Stimulated activated CD8-positive, alpha-beta memory T cell treated with anti-CD3 and anti-CD28 coated beads, Interleukin-15, amount 100 ng/mL, for 1 hour (primary cell): Measurements from ENCODE around the gene ADCY6.

Experiments used
- DNase-seq: peaks from one replicate; pipeline ENCODE4 v3.0.0-alpha.2; 2020; ENCODE audit warnings: low read depth

The ADCY6 gene

DNA sequence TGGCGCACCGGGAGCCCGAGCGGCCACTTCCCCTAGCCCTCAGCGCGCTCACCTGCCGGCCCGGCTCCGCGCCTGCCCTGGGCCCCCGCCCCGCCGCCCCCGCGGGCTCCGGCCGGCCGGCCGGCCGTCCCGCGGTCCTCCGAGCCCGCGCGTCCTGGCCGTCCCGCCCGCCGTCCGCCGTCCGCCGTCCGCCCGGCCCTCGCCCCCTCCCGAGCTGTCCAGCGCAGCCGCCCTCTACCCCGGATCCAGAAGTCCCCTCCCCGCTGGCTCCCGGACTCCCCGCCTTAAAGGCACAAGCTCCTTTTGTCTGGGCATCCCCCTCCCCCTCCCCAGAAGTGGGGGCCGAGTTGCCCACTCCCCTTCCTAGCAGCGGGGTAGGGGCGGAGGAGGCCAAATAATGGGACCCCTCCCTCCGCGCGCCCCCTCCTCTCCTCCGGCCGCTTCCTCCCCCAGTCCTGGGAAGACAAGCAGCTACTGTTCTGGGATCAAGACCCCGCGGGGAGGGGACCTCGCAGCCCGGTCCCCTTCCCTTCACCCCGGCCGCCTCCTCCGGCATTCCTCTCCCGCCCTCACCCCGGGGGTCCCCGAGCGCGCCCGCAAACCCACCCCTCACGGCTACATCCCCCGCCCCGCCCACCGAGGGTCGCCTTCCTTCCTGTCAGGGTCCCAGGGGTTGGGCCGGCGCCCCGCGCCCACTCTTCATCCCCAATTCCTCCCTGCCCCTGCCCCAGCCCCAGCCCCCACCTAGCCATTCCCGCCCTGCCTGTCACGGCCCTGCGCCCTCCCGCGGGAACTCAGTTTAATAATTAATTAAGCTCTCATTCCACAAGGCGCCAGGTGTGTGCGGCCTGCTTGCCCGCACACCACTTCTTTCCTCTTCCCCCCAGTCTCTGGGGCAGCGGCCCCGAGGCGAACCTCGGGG is at the start of gene ADCY6:
Gene ADCY6, minus strand, starts transcription at position 236 of the 922 bp plus-strand sequence. CDS start 5,655 bp downstream, outside the sequence.
- DNase-seq = no peak

DNA sequence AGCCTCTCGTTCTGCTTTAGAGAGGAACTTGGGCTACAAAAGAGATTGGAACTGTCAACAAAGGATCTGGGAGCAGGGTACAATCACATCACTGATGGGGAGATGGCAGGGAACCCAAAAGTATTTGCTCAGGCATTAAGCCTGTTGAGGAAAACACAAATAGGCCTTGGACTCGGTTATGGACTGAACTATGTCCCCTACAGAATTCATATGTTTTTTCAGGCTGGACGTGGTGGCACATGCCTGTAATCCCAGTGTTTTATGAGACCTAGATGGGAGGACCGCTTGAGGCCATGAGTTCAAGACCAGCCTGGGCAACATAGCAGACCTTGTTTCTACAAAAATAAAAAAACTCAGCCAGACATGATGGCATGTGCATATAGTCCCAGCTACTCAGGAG is 49.2 kb upstream of the ADCY6 start:
- DNase-seq = no peak

DNA sequence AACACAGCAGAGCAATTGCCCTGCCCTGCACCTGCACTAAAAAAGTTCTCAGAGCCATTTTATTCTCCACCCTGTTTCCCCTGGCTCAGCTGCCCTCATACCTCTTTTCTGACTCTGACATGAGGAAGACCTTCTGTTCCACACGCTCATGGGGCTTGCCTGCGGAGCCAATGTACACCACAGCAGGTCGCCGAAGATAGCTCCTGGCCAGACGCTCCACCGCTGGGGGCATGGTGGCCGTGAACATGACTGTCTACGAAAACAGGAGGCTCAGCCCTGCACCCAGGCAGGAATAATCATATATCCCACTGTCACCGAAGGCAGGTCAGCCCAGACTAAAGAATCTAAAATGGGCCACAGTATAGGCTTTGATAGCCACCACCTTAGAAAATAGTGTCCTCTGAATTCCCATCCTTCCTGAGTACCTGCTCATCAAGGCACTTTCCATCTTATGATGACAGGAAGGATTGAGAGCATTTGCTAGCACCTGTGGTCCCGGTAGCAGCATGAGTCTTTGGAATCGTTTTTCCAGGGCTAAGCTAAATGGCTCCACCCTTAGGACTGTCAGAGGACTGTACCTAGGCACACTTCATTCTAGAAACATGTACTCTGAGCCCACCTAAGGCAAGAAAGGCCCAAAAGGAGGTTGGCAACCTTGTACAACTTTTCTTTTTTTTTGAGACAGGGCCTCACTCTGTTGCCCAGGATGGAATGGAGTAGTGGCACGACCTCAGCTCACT is 43.6 kb upstream of the ADCY6 start:
- no peak for DNase-seq

DNA sequence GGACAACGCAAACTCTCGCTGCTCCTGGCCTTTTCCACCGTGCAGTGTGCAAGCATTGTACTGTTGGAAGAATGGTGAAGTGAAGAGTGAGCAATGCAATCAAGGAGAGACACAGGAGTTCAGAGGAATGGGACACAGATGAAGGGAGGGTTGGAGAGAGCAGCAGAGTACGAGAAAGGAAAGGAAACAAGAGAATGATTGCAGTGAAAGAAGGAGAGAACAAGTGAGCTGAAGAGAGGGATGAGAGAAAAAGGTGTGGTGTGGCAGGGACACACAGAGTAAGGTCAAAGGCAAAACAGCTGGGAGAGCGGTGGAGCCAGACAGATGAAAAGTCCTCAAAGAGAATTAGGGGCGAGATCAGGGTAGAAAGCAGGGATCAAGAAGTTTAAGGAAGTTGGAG is 42.4 kb upstream of the ADCY6 start:
- no peak for DNase-seq

DNA sequence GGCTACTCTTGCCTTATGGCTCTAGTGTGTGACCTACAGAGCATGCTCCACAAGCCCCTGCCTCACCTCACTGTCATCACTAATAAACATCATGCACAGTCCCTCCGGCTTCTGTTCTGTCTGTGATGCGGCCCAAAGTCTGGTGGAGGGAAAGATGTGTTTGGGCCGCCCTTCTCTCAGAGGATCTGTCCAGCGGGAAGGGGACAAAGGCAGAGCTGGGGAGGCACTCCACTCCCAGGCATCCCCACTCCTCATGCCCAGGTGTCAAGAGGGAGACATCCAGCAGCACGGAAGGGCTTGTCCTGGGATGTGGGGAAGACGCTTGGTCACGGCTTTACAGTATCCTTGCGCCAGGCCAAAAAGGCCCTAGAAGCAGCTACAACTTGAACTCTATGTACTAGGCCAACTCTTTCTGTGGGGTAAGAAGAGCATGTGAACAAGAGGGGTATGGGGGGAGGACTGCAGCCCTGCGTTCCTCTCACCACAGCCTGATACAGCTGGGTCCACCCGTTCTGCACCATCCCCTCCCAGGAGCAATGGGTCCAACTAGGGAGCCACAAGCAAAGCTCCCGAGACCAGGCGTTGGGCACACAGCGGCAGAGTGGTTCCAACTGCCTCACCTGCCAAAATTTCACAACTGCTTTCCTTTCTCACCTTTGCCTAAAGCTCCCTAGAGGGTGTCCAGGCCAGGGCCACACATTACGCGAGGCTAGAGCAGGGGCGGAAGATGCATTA is 40.1 kb upstream of the ADCY6 start:
- no peak for DNase-seq

DNA sequence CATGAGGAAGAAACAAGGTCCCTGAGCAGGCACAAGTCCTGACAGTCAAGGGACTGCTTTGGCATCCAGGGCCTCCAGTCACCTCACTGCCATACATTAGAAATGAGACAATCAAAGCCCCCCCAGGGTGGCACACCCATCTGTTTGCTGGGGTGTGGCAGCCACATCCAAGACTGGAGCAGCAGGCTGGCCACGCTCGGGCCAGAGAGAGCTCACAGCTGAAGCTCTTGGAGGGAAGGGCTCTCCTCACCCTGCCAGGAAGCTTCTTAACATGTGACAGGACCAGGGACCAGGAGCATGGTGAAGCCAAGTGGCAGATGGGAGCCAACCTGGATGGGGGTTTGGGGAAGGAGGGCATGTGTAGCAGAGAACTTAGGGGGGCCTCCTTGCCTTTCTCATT is 39.4 kb upstream of the ADCY6 start:
- no peak for DNase-seq

DNA sequence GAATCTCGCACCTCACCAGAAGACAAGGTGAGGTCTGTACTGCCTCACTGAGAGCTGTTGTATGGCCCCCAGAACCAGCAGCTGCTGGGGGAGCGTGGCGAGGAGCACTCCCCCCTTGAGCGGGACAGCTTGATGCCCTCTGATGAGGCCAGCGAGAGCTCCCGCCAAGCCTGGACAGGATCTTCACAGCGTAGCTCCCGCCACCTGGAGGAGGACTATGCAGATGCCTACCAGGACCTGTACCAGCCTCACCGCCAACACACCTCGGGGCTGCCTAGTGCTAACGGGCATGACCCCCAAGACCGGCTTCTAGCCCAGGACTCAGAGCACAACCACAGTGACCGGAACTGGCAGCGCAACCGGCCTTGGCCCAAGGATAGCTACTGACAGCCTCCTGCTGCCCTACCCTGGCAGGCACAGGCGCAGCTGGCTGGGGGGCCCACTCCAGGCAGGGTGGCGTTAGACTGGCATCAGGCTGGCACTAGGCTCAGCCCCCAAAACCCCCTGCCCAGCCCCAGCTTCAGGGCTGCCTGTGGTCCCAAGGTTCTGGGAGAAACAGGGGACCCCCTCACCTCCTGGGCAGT is 38.7 kb upstream of the ADCY6 start:
- DNase-seq = no peak

DNA sequence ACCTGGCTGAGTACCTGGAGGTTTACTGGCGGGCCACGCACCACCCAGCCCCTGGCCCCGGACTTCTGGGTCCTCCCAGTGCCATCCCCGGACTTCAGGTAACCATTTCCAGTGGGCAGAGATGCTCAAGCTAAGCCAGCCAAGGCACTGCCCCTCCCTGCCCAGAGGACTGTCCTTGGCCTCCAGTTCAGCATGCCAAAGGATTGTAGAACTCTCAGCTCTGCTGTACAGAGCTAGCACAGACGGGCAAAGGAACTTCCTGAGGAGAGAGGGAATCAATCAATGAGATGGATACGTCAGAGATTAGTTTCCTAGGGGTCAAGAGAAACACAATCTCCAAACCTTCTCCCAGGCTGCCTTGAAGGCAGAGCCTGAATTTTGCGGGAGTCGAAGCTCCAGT is 38.1 kb upstream of the ADCY6 start:
- no peak for DNase-seq

DNA sequence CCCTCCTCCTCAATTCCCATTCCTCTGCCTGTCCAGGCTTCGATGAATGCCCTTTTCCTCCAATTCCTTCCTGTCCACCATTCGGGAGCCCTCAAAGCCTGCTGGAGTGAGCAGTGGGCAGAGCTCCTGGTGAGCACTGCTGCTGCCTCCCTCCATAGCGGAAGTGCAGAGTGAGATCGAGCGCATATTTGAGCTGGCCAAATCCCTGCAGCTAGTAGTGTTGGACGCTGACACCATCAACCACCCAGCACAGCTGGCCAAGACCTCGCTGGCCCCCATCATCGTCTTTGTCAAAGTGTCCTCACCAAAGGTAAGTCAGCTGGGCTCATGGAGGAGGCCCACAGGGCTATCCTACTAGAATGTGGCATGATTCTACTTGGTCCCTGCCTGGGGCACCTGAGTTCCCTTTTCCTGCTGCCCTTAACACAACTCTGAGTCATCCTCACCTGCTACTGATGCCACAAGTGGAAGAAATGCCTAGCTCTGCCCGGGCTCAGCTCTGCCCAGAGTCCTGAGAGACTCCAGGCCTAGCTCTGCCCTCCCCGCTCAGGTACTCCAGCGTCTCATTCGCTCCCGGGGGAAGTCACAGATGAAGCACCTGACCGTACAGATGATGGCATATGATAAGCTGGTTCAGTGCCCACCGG is 37.4 kb upstream of the ADCY6 start:
- no peak for DNase-seq

DNA sequence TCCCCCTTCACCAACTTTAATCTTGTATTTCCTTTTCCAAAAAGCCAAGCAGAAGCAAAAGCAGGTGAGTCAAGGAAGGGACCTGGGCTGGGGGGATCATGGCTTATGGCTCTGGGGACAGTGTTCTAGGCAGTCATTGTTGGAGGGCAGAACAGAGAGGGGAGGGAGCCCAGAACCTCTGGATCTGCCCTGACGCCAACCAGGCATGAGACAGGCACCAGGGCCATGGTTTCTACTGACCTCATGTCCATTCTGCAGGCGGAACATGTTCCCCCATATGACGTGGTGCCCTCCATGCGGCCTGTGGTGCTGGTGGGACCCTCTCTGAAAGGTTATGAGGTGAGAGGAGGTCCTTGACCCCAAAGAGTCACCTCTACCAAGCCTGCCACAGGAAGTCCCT is 36.0 kb upstream of the ADCY6 start:
- no peak for DNase-seq

DNA sequence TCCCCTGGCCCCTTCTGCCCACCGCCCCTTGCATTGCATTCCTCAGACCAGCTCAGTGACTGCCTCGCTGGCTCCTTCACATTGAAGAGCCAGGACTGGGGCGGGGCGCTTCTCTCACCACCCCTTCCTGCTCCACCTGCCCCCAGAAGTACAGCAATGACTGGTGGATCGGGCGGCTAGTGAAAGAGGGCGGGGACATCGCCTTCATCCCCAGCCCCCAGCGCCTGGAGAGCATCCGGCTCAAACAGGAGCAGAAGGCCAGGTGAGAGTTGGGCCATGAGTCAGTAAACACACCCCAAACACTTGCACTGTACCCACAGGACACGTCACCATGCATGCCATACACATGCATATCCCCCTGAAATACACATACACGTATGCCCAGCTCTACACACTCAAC is 35.2 kb upstream of the ADCY6 start:
- DNase-seq = no peak

DNA sequence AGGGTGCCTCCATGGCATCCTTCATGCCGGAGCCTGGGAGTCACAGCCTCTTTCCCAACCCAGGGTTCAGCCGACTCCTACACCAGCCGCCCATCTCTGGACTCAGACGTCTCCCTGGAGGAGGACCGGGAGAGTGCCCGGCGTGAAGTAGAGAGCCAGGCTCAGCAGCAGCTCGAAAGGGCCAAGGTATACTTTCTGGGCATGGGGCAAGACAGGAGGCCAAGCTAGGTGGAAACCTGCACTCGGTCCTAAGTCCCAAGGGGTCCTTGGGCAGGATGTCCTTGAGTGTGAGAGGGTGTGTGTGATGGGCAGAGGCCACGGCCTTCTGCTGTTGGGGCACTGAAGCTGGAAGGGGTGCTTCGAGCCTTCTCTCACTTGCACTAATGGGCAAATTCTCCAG is 34.4 kb upstream of the ADCY6 start:
- DNase-seq = no peak

DNA sequence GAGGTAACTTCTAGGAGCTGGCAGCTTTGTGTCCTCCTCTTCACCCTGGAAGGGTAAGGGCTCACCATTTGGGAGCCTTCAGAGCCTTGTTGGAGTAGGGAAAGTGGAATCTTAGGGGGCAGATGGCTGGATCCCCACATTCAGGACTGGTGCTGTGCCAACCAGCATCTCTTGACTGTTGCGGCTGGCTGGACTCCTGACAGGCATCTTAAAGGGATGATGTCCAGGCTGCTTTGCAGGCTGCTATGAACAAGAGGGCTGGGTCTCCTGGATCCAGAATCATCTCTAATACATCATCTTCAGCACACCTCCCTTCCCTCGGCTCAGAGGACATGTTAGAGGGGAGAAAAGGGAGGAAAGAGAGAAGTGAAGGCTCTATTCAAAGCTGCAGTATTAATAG is 33.8 kb upstream of the ADCY6 start:
- no peak for DNase-seq

DNA sequence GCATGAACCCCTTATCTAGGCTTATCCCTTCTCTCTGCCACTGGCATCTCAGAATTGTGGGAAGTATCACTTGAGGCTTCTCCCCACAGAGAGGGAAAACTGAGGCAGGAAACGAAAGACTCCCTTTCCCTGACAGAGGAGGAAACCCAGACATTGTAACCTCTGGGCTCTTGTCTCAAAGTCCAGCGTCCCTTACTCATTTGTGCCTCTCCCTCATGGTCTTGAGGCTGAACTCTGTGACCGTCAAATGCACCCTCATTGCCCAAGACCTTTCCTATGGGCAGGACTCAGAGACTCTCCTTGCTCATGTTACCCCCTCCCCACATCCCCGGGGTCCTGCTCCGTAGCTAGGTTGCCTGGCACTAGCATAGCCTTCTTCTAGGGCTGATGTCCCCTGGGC is 33.2 kb upstream of the ADCY6 start:
- no peak for DNase-seq

DNA sequence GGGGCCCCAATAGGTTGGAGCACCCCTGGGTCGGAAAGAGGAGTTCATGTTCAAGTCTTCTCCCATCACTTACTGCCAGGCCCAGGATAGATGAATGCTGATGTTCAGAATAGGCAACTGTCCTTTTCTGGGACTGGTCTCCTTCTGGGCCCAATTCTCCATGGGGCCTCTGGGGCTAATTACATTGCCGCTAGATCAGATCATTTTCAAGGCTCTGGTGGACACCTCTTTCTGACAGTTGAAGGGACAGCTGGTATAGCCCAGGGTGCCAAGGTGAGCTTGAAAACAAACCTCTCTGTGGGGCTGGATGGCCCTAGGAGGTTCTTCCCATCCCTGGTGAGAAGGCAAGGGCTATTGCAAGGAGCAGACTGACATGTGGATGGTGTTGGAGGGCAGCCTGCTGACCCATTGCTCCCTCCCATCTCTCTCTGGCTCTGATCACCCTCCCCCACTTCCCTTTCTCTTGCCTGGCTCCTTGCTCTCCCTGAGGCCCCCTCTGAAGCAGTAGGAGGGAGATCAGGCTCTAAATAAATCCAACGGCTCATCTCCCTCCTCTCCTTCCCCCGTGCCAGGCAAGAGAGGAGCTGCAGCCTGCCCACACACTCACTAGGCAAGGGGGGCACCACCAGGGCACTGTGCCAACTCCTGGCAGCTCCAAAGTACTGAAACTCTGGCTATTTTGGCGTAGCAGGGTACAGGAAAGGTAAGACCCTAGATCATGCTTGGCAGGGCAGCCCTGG is 31.3 kb upstream of the ADCY6 start:
- no peak for DNase-seq

DNA sequence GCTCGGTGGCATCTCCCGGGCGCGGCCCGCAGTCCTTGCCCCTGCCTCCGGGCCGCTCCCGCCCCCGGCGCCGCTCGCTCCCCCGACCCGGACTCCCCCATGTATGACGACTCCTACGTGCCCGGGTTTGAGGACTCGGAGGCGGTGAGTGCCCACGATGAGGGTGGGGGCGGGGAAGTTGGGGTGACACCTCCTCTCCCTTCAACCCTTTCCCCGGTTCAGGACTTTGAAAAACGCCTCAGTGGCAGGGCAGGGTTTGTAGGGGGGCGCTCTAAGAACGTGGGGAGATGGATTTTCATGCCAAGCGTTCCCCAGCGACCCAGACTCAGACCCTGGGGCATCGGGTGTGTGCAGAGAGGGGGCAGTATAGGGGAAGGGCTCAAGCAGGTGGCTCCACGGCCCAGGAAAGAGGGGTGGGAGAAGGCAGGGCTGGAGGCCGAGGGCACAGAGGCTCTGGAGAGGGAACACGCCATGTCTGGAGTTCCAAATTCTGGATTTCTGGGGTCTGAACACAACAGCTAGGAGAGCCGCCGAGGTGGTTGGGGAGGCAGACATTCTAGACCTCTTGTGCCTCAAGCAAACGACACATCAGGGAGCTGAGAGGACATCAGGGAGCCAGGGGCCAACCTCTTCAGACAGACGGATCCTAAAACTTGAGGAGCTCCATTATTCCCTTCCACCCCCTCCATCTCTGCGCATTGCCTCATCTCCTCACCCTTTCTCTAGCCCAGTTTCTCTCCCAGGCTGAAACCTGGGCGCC is 30.1 kb upstream of the ADCY6 start:
- DNase-seq = no peak

DNA sequence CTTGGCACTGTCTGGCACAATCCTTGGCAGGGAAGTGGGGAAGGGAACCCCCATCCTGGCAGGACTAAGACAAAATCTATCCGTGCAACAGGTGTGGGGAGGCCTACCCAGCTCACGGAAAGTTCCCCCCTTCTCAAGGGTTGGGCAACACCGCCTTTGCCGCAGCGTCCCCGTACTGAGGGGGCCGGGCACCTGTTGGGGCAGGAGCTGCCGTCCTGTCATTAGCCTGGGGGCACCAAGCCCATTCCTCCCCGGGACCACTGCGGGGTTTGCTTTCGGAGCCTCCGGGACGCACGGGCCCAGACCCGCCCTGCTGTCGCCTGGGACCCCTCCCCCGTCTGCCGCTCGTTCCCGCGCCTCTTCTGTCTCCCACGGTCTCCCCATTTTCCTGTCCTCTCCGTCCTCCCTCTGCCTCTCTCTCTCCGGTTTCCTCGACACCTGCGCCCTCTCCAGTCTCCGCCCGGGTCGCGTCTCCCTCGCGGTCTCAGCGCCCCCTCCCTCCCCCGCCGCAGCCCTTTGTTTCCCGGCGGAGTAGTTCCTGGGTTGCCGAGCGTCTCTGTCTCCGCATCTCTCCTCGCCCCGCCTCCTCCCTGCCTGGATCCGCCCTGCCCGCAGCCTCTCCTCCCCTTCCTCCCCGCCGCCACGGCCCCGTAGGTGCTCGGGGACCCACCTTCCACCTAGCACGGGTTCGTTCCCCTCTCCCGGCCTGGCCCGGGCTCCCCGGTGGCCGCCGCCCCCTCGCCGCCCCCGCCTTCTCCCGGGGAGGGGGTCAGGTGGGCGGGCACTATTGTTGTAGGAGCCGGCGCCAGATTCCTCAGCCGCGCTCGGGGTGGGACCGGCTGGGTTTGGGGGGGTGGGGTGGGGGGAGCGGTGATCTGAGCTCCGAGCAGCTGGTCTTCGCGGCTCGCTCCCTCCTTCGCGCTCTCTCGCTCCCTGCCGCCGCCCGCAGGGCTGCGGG is 29.3 kb upstream of the ADCY6 start, which contains the start of gene CACNB3:
Gene CACNB3, plus strand, starts transcription at position 624 of the 958 bp plus-strand sequence. CDS start 434 bp downstream, outside the sequence.
- peak; percentile 56 for DNase-seq

DNA sequence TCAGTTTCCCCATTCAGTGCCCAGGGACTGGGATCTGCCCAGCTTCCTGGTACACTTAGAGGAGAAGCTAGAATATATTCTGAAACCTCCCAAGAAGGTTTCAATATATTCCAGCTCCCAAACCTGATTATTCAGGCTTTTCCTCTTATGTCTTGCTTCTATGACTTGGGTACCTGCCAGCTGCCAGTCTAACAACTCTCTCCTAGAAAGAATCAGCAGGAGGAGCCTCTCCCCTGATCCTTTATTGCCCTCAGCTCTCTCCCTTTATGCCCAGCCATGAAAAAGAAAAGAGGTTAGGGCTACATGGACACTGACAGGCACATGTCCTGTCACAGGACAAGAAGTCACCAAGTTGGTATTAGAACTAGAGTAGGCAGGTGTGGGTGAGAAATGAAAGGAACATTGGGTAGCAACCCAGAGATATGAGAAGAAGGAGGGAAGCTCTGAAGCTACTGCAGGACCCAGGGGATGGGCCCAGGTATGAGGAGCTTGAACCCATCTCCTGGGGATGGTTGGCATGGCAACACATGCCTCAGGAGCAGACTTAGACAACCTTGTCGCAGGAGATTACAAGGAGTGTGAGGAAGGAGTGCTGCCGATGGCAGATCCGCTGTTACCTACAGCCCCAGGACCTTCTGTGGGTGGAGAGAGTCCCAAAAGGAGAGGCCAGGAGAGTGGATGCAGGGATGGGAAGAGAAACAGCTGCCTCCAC is 27.4 kb upstream of the ADCY6 start:
- no peak for DNase-seq
